Calu3 (cell line): ENCODE measurements around the gene PDCD7. TPM values are rescaled to one million over a fixed set of nuclear protein-coding genes. Genes with fewer than 3 reads are reported as not detected.
A peak's percentile ranks its signal among the peaks of the same experiment; 100 is the strongest.

ENCODE experiments used
- BruUV-seq: library from RNA; stranded (reverse); fragments of 400-500 nt; replicated peaks from 2 replicates; lab custom pipeline; 2021; lab: Mats Ljungman, UMichigan
- CTCF ChIA-PET: fragments of 300-600 bp; sonication (Branson Sonifier 250); formaldehyde crosslinking; loops from one replicate; lab custom pipeline; 2022; ENCODE audit warnings: antibody characterized with exemption; lab: Charles Lee
- DNase-seq: peaks from one replicate; pipeline ENCODE4 v3.0.0; 2022
- H3K27ac Mint-ChIP-seq: one replicate; pipeline ENCODE4 v1.8.0; 2022; ENCODE audit warnings: mixed read lengths; ENCODE audit not compliant: unreplicated experiment
- H3K27me3 Mint-ChIP-seq: one replicate; pipeline ENCODE4 v1.8.0; 2022; ENCODE audit warnings: mixed read lengths; ENCODE audit not compliant: unreplicated experiment
- H3K36me3 Mint-ChIP-seq: one replicate; pipeline ENCODE4 v1.8.0; 2022; ENCODE audit warnings: mild to moderate bottlenecking, moderate library complexity, mixed read lengths; ENCODE audit not compliant: insufficient read depth, unreplicated experiment
- H3K4me1 Mint-ChIP-seq: one replicate; pipeline ENCODE4 v1.8.0; 2022; ENCODE audit warnings: mild to moderate bottlenecking, low read depth, mixed read lengths; ENCODE audit not compliant: unreplicated experiment
- H3K4me3 Mint-ChIP-seq: one replicate; pipeline ENCODE4 v1.8.0; 2022; ENCODE audit warnings: mild to moderate bottlenecking, low read depth, moderate library complexity, mixed read lengths; ENCODE audit not compliant: unreplicated experiment
- H3K9me3 Mint-ChIP-seq: one replicate; pipeline ENCODE4 v1.8.0; 2022; ENCODE audit warnings: low read depth, mixed read lengths; ENCODE audit not compliant: unreplicated experiment
- intact Hi-C: fragments of 100-400 bp; cut with micrococcal nuclease; formaldehyde crosslinking; loops from one replicate; pipeline ENCODE4 v1.10.0; 2022; ENCODE audit not compliant: unreplicated experiment
- total RNA-seq: library from RNA; stranded (reverse); gene quantifications from 2 replicates; pipeline ENCODE4 v1.2.3, GENCODE V29; 2022
- TF ChIP-seq, protein P1 (sequence below): fragments of 200-600 bp; IDR thresholded peaks from one replicate; pipeline ENCODE4 v1.8.0; 2022; ENCODE audit warnings: antibody characterized with exemption; ENCODE audit not compliant: unreplicated experiment

PDCD7 gene
- total RNA-seq, 1 experiment from 2014 or later, result 26.4 TPM

DNA sequence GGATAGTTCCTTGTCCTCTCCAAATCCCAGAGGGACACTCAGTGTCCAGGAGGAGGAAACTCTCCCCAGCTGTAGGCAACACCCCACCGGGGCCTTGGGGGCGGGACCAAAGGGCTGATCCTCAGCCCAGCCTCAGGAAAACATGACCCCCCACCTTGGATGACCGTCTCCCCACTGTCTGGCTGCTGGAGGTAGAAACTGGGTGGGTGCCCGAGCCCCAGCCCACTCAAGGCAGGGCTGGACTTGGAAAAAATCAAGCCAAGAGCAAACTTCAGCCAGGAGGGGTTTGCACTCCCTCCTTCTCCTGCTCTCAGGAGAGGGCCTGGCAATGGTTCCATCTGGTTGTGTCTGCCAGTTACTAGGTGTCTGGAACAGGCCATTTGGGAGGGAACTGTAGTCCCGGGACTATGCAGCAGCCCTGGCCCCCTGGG, 62.2 kb downstream of the PDCD7 start:
- peaks cover 9% of the 10 kb centered on the region for H3K4me1 Mint-ChIP-seq
- H3K27ac Mint-ChIP-seq, result no peak overlapping the region
- no peak for DNase-seq
- no peaks in the 10 kb centered on the region for H3K9me3 Mint-ChIP-seq
- intact Hi-C loops, result no loop called here
- TF ChIP-seq, protein P1, sequence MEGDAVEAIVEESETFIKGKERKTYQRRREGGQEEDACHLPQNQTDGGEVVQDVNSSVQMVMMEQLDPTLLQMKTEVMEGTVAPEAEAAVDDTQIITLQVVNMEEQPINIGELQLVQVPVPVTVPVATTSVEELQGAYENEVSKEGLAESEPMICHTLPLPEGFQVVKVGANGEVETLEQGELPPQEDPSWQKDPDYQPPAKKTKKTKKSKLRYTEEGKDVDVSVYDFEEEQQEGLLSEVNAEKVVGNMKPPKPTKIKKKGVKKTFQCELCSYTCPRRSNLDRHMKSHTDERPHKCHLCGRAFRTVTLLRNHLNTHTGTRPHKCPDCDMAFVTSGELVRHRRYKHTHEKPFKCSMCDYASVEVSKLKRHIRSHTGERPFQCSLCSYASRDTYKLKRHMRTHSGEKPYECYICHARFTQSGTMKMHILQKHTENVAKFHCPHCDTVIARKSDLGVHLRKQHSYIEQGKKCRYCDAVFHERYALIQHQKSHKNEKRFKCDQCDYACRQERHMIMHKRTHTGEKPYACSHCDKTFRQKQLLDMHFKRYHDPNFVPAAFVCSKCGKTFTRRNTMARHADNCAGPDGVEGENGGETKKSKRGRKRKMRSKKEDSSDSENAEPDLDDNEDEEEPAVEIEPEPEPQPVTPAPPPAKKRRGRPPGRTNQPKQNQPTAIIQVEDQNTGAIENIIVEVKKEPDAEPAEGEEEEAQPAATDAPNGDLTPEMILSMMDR, result no peak
- peaks cover 5% of the 10 kb centered on the region for H3K36me3 Mint-ChIP-seq
- CTCF ChIA-PET, result no interaction called here
- BruUV-seq, result no TSS peak
- no peak overlapping the region for H3K4me3 Mint-ChIP-seq
- peaks cover 25% of the 10 kb centered on the region for H3K27me3 Mint-ChIP-seq

DNA sequence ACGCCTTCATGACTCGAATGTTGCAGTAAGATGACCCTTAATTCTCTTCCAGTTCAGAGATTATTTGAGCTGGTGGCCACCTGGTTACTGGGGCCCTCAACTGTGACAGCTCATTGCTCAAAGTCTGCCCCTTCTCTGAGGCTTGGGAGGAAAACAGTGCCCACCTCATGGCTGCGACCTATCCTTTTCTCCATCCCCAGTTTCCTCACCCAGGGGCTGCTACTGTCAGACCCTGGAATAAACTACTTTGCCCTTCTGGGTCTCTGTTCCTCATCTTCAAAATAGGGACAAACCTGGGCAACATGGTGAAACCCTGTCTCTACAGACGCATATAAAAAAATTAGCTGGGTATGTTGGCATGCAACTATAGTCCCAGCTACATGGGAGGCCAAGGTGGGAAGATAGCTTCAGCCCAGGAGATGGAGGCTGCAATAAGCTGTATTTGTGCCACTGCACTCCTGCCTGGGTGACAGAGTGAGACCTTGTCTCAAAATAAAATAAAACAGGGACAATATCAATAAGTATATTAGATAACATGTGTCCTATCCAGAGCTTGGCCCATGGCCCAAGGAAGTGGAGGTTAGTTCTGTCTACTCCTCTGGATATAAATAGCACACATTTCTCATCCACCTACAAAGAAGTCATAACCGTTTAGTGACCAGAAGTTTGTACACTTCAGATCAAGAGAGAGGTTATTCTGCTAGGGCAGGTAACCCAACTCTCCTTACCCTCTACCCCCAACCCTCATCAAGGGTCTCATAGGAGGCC, 63.6 kb downstream of the PDCD7 start:
- Mint-ChIP-seq H3K27me3 (peaks cover 40% of the 10 kb centered on the region), H3K9me3 (no peaks in the 10 kb centered on the region), H3K4me1 (peaks cover 9% of the 10 kb centered on the region), H3K27ac (no peak overlapping the region), H3K4me3 (no peak overlapping the region), H3K36me3 (peaks cover 5% of the 10 kb centered on the region)
- CTCF ChIA-PET, result interaction anchor here (0.7 to 1.1 kb wide), 3 partner anchors 9 to 32 kb away, joined by 3 read pairs; no protein-coding TSS in a partner anchor
- no peak for DNase-seq
- intact Hi-C loops, result no loop called here
- TF ChIP-seq, protein P1, result no peak
- BruUV-seq, result no TSS peak

DNA sequence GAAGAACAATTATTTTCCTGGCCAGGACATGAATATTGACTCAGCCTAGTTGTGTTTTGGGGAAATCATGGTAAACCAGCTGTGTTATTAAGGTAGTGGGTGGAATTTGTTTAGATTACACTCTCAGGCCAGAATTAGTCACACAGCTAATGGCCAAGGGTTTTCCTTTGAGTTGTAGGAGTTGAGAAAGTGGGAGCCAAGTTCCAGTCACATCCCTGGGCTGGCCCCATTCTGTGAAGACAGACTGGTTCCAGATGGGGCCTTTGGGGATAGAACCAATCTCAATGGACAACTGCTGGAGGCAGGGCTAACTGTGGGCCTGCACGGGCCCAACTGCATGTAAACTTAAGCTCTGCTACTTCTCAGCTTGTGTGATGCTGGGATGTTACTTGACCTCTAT, 64.4 kb downstream of the PDCD7 start:
- DNase-seq, result no peak
- peaks cover 5% of the 10 kb centered on the region for H3K36me3 Mint-ChIP-seq
- no TSS peak for BruUV-seq
- intact Hi-C loops, result no loop called here
- CTCF ChIA-PET, result interaction anchor here (0.7 to 1.1 kb wide), 3 partner anchors 9 to 32 kb away, joined by 3 read pairs; no protein-coding TSS in a partner anchor
- H3K27ac Mint-ChIP-seq, result no peak overlapping the region
- peaks cover 41% of the 10 kb centered on the region for H3K27me3 Mint-ChIP-seq
- TF ChIP-seq, protein P1, result no peak
- no peaks in the 10 kb centered on the region for H3K9me3 Mint-ChIP-seq
- no peak overlapping the region for H3K4me3 Mint-ChIP-seq
- peaks cover 9% of the 10 kb centered on the region for H3K4me1 Mint-ChIP-seq

DNA sequence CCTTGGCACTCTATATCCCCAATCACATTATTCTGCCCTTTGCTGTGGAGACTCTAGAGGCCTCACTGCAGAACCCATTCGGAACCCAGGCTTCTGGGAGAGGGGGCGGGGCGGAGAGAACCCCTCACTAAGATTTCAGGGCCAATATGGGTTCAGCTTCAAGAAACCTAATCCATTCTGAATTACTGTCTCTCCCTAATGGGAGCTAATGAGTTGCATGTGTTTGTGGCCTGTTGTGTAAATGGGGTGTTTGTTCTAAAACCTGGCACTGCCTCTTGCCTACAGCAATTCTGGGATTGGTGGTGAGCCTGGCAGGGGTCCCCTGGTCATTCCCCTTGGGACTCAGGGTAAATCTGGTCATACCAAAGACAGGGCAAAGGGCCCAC, 65.2 kb downstream of the PDCD7 start:
- intact Hi-C loops, result no loop called here
- Mint-ChIP-seq H3K27ac (no peak overlapping the region), H3K4me1 (peaks cover 11% of the 10 kb centered on the region), H3K36me3 (peaks cover 5% of the 10 kb centered on the region), H3K4me3 (peak overlapping the region; percentile 37), H3K27me3 (peaks cover 41% of the 10 kb centered on the region), H3K9me3 (no peaks in the 10 kb centered on the region)
- TF ChIP-seq, protein P1, result no peak
- BruUV-seq, result no TSS peak
- CTCF ChIA-PET, result interaction anchor here (1.4 kb wide), 1 partner anchor 14 kb away, joined by 3 read pairs; no protein-coding TSS in a partner anchor
- no peak for DNase-seq
